ENCODE measurements around the gene CNTNAP2. TPM values are rescaled to one million over a fixed set of nuclear protein-coding genes. Genes with fewer than 3 reads are reported as not detected.

CNTNAP2 gene
- total RNA-seq, 4 donors from 2014 or later = 0.91 to 16.0 TPM; not detected in 2

- Histone ChIP-seq H3K27ac (no peak overlapping the region), H3K27me3 (no peaks in the 10 kb centered on the region), H3K9me3 (no peaks in the 10 kb centered on the region), H3K4me1 (no peaks in the 10 kb centered on the region), H3K36me3 (no peaks in the 10 kb centered on the region), H3K4me3 (no peak overlapping the region)
- no peak for DNase-seq
- intact Hi-C loops (cut with DNase I; ENCODE audit: low total_unique reads) = no loop called here
- TF ChIP-seq POLR2A (IDR thresholded peaks at IDR 0.05) (no peak), CTCF (IDR thresholded peaks at IDR 0.05) (no peak)
Observed at GRCh38 chr7:147639751-147640150, 1523.2 kb downstream of the CNTNAP2 start.

- intact Hi-C loops (cut with DNase I; ENCODE audit: low total_unique reads) = no loop called here
- Histone ChIP-seq H3K4me1 (no peaks in the 10 kb centered on the region), H3K36me3 (no peaks in the 10 kb centered on the region), H3K4me3 (no peak overlapping the region), H3K27ac (no peak overlapping the region), H3K9me3 (no peaks in the 10 kb centered on the region), H3K27me3 (no peaks in the 10 kb centered on the region)
- TF ChIP-seq POLR2A (IDR thresholded peaks at IDR 0.05) (no peak), CTCF (IDR thresholded peaks at IDR 0.05) (no peak)
- DNase-seq = no peak
Observed at GRCh38 chr7:147640821-147641220, 1524.2 kb downstream of the CNTNAP2 start.

GRCh38 chr7:147646568-147646967 is 1530.0 kb downstream of the CNTNAP2 start:
- H3K36me3 ChIP-seq = no peaks in the 10 kb centered on the region
- H3K27me3 ChIP-seq = no peaks in the 10 kb centered on the region
- H3K9me3 ChIP-seq = no peaks in the 10 kb centered on the region
- no peak overlapping the region for H3K4me3 ChIP-seq
- H3K4me1 ChIP-seq = no peaks in the 10 kb centered on the region
- DNase-seq = no peak
- intact Hi-C loops (cut with DNase I; ENCODE audit: low total_unique reads) = no loop called here
- no peak for TF ChIP-seq POLR2A (IDR thresholded peaks at IDR 0.05)
- no peak for TF ChIP-seq CTCF (IDR thresholded peaks at IDR 0.05)
- H3K27ac ChIP-seq = no peak overlapping the region

- H3K36me3 ChIP-seq = no peaks in the 10 kb centered on the region
- H3K4me1 ChIP-seq = no peaks in the 10 kb centered on the region
- no peak overlapping the region for H3K27ac ChIP-seq
- no peaks in the 10 kb centered on the region for H3K9me3 ChIP-seq
- no peak overlapping the region for H3K4me3 ChIP-seq
- no peaks in the 10 kb centered on the region for H3K27me3 ChIP-seq
- no peak for DNase-seq
- TF ChIP-seq POLR2A (IDR thresholded peaks at IDR 0.05) (no peak), CTCF (IDR thresholded peaks at IDR 0.05) (no peak)
- intact Hi-C loops (cut with DNase I; ENCODE audit: low total_unique reads) = no loop called here
Observed at GRCh38 chr7:147650991-147651390, 1534.4 kb downstream of the CNTNAP2 start.

- no peak for DNase-seq
- Histone ChIP-seq H3K36me3 (no peaks in the 10 kb centered on the region), H3K27me3 (no peaks in the 10 kb centered on the region), H3K4me1 (no peaks in the 10 kb centered on the region), H3K27ac (no peak overlapping the region), H3K9me3 (no peaks in the 10 kb centered on the region), H3K4me3 (no peak overlapping the region)
- TF ChIP-seq CTCF (IDR thresholded peaks at IDR 0.05) (no peak), POLR2A (IDR thresholded peaks at IDR 0.05) (no peak)
- intact Hi-C loops (cut with DNase I; ENCODE audit: low total_unique reads) = no loop called here
Observed at GRCh38 chr7:147651601-147652000, 1535.0 kb downstream of the CNTNAP2 start.

All from uterus (tissue), 4 donors.